HuH-7.5 (cell line): ENCODE results near the gene MPRIP.
"Not testable (repeated sequence)": the region's sequence is repeated elsewhere in the genome, so short reads cannot be mapped to it uniquely, and the experiment has no call there.

ENCODE experiments used
- DNase-seq: peaks from one replicate; pipeline ENCODE4 v3.0.0; 2011; ENCODE audit warnings: low spot score

Gene MPRIP

GRCh38 chr17:17186551-17187505, 144.6 kb downstream of the MPRIP start:
- no peak for DNase-seq

- DNase-seq: no peak
Observed at GRCh38 chr17:17188586-17188985, 146.3 kb downstream of the MPRIP start.

- no peak for DNase-seq
Observed at GRCh38 chr17:17189559-17189958, 147.3 kb downstream of the MPRIP start.

GRCh38 chr17:17190188-17190587, 147.9 kb downstream of the MPRIP start:
- no peak for DNase-seq

- DNase-seq: no peak
Observed at GRCh38 chr17:17191346-17191792, 149.1 kb downstream of the MPRIP start.

GRCh38 chr17:17191961-17192381, 149.7 kb downstream of the MPRIP start:
- DNase-seq: no peak

- not testable (repeated sequence) for DNase-seq
Observed at GRCh38 chr17:17195466-17195865, 153.2 kb downstream of the MPRIP start.

GRCh38 chr17:17196776-17197175, 154.5 kb downstream of the MPRIP start:
- no peak for DNase-seq

- no peak for DNase-seq
Observed at GRCh38 chr17:17198281-17198680, 156.0 kb downstream of the MPRIP start.

GRCh38 chr17:17200311-17200710, 158.1 kb downstream of the MPRIP start:
- no peak for DNase-seq

- no peak for DNase-seq
Observed at GRCh38 chr17:17200831-17201230, 158.6 kb downstream of the MPRIP start.

- no peak for DNase-seq
Observed at GRCh38 chr17:17201271-17201670, 159.0 kb downstream of the MPRIP start.

GRCh38 chr17:17201907-17202306, 159.7 kb downstream of the MPRIP start:
- no peak for DNase-seq

GRCh38 chr17:17203173-17203730, 161.0 kb downstream of the MPRIP start:
- DNase-seq: no peak

- no peak for DNase-seq
Observed at GRCh38 chr17:17204041-17204591, 161.9 kb downstream of the MPRIP start.

- no peak for DNase-seq
Observed at GRCh38 chr17:17204635-17205231, 162.5 kb downstream of the MPRIP start.

GRCh38 chr17:17205368-17206123, 163.3 kb downstream of the MPRIP start:
- peak; percentile 77 for DNase-seq

- peak; percentile 65 for DNase-seq
Observed at GRCh38 chr17:17206124-17206912, 164.1 kb downstream of the MPRIP start, which contains the start of gene PLD6. Gene PLD6, minus strand, starts transcription at chr17:17206333. Its CDS starts 47 bp downstream, at chr17:17206286.

GRCh38 chr17:17206913-17207335, 164.7 kb downstream of the MPRIP start:
- DNase-seq: peak; percentile 23

- DNase-seq: no peak
Observed at GRCh38 chr17:17207998-17208397, 165.7 kb downstream of the MPRIP start.

GRCh38 chr17:17213775-17214174, 171.5 kb downstream of the MPRIP start:
- no peak for DNase-seq
